ENCODE results near the gene PNPLA6. TPM values are rescaled to one million over a fixed set of nuclear protein-coding genes. Genes with fewer than 3 reads are reported as not detected.

The PNPLA6 gene
- total and polyA plus RNA-seq, 8 donors, result 28.7 to 255 (median 37.7) TPM

DNA sequence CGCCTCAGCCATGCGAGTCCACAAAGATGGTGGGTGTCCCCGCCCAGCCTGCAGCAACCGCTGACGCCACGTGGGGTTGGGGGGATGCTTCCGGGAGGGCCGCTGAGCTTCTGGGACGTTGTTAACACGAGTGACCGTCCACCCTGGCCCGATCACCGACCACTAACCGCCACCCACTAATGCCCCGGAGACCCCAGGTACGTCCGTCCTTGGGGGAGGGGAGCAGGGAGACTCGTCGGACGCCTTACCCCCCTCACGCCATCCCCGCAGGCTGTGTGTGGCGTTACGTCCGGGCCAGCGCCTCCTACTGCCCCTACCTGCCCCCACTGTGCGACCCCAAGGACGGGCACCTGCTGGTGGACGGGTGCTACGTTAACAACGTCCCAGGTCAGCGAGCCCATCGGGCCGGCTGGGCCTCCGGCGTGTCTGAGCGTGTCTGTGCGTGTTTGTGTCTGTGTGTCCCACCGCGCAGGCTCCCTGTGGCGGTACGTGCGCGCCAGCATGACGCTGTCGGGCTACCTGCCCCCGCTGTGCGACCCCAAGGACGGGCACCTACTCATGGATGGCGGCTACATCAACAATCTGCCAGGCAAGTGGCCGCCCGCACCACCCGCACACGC, 21.3 kb downstream of the PNPLA6 start:
- Histone ChIP-seq H3K4me3 (no peak overlapping the region), H3K36me3 (peaks cover 0 to 96% of the 10 kb centered on the region in 2 donors), H3K9me3 (no peaks in the 10 kb centered on the region), H3K27me3 (no peaks in the 10 kb centered on the region), H3K4me1 (no peaks in the 10 kb centered on the region), H3K27ac (no peak overlapping the region)
- TF ChIP-seq, protein P1, sequence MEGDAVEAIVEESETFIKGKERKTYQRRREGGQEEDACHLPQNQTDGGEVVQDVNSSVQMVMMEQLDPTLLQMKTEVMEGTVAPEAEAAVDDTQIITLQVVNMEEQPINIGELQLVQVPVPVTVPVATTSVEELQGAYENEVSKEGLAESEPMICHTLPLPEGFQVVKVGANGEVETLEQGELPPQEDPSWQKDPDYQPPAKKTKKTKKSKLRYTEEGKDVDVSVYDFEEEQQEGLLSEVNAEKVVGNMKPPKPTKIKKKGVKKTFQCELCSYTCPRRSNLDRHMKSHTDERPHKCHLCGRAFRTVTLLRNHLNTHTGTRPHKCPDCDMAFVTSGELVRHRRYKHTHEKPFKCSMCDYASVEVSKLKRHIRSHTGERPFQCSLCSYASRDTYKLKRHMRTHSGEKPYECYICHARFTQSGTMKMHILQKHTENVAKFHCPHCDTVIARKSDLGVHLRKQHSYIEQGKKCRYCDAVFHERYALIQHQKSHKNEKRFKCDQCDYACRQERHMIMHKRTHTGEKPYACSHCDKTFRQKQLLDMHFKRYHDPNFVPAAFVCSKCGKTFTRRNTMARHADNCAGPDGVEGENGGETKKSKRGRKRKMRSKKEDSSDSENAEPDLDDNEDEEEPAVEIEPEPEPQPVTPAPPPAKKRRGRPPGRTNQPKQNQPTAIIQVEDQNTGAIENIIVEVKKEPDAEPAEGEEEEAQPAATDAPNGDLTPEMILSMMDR (IDR thresholded peaks at IDR 0.05), result no peak
- intact Hi-C loops (cut with DNase I), result no loop called here
- DNase-seq, result no peak
- ATAC-seq, result no peak

DNA sequence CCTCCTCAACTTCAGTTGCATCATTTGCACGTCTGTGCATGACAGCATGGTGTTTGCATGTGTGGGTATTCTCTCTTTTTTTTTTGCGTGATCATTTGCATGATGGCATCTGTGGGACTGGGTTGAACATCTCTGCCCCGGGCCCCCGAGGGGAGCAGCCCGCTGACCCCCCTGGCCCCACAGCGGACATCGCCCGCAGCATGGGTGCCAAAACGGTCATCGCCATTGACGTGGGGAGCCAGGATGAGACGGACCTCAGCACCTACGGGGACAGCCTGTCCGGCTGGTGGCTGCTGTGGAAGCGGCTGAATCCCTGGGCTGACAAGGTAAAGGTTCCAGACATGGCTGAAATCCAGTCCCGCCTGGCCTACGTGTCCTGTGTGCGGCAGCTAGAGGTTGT, 23.1 kb downstream of the PNPLA6 start:
- TF ChIP-seq, protein P1 (IDR thresholded peaks at IDR 0.05), result no peak
- H3K4me1 ChIP-seq, result no peaks in the 10 kb centered on the region
- no peak overlapping the region for H3K27ac ChIP-seq
- no peak for ATAC-seq
- no peaks in the 10 kb centered on the region for H3K27me3 ChIP-seq
- peaks cover 0 to 90% of the 10 kb centered on the region in 2 donors for H3K36me3 ChIP-seq
- no peak for DNase-seq
- H3K9me3 ChIP-seq, result no peaks in the 10 kb centered on the region
- no peak overlapping the region for H3K4me3 ChIP-seq
- intact Hi-C loops (cut with DNase I), result no loop called here

DNA sequence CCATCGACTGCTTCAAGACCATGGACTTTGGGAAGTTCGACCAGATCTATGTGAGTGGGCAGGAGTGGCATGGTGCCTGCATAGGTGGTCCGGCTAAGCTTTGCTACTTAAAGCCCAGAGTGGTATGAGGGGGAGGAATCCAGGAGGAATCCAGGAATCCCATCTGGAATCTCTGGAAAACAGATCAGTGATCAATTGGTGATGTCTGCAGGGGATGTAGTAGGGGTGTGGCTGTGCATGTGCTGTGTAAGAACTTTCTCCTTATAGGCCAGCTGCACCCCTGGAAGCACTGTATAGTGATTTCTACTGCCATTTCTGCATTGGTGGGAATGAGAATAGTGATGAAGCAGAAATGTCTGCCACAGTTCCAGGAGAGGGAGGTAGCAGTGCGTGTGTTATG, 23.6 kb downstream of the PNPLA6 start:
- no peak overlapping the region for H3K27ac ChIP-seq
- no peaks in the 10 kb centered on the region for H3K4me1 ChIP-seq
- H3K27me3 ChIP-seq, result no peaks in the 10 kb centered on the region
- H3K9me3 ChIP-seq, result no peaks in the 10 kb centered on the region
- intact Hi-C loops (cut with DNase I), result no loop called here
- ATAC-seq (no peak), DNase-seq (no peak)
- TF ChIP-seq, protein P1 (IDR thresholded peaks at IDR 0.05), result no peak
- H3K4me3 ChIP-seq, result no peak overlapping the region
- H3K36me3 ChIP-seq, result peaks cover 0 to 86% of the 10 kb centered on the region in 2 donors

DNA sequence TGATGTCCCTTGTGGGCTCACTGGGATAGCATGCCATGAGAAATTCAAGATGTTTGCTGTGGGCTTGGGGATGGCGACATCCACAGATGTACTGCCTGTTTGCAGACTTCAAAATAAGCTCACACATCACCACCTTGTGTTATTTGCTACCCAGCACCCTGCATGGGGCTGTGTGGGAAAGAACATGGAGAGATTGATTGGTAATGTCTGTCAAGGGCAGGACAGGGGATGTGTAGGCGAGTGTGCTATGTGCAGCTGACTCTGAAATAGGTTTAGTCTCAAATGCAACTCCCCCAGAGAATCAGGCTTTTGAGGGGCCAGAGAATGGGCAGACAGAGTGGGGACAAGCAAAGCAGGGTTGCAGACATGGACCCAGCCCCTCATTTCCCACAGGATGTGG, 24.7 kb downstream of the PNPLA6 start:
- H3K9me3 ChIP-seq, result no peaks in the 10 kb centered on the region
- no peaks in the 10 kb centered on the region for H3K27me3 ChIP-seq
- ATAC-seq (no peak), DNase-seq (no peak)
- intact Hi-C loops (cut with DNase I), result loop anchor here in 1 of 2 donors (10.0 kb wide), 1 partner anchor 245 kb away; no protein-coding TSS in a partner anchor
- H3K4me1 ChIP-seq, result no peaks in the 10 kb centered on the region
- H3K27ac ChIP-seq, result no peak overlapping the region
- H3K36me3 ChIP-seq, result peaks cover 0 to 74% of the 10 kb centered on the region in 2 donors
- no peak overlapping the region for H3K4me3 ChIP-seq
- TF ChIP-seq, protein P1 (IDR thresholded peaks at IDR 0.05), result no peak

DNA sequence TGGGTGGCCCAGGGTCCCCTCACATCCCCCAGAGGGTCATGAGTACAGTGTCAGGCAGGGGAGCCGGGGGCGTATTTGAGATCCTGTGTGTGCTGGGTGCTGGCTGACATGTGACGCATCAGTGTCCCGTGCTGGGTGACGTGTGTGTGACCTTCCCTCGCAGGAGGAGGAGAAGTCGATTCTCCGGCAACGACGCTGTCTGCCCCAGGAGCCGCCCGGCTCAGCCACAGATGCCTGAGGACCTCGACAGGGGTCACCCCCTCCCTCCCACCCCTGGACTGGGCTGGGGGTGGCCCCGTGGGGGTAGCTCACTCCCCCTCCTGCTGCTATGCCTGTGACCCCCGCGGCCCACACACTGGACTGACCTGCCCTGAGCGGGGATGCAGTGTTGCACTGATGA, 25.8 kb downstream of the PNPLA6 start:
- H3K27me3 ChIP-seq, result no peaks in the 10 kb centered on the region
- intact Hi-C loops (cut with DNase I), result loop anchor here in 1 of 2 donors (10.0 kb wide), 1 partner anchor 243 kb away; no protein-coding TSS in a partner anchor
- TF ChIP-seq, protein P1 (IDR thresholded peaks at IDR 0.05), result no peak
- ATAC-seq, result no peak
- no peaks in the 10 kb centered on the region for H3K9me3 ChIP-seq
- DNase-seq, result no peak
- no peak overlapping the region for H3K27ac ChIP-seq
- peaks cover 0 to 63% of the 10 kb centered on the region in 2 donors for H3K36me3 ChIP-seq
- no peak overlapping the region for H3K4me3 ChIP-seq
- no peaks in the 10 kb centered on the region for H3K4me1 ChIP-seq
